Medulla oblongata (tissue), 1 donor: Measurements from ENCODE around the gene MNAT1.
"Not testable (repeated sequence)": the region's sequence is repeated elsewhere in the genome, so short reads cannot be mapped to it uniquely, and the experiment has no call there.

Source experiments
- DNase-seq: peaks from one replicate; pipeline ENCODE4 v3.0.0-alpha.2; 2015; ENCODE audit errors: extremely low spot score

The MNAT1 gene

DNA sequence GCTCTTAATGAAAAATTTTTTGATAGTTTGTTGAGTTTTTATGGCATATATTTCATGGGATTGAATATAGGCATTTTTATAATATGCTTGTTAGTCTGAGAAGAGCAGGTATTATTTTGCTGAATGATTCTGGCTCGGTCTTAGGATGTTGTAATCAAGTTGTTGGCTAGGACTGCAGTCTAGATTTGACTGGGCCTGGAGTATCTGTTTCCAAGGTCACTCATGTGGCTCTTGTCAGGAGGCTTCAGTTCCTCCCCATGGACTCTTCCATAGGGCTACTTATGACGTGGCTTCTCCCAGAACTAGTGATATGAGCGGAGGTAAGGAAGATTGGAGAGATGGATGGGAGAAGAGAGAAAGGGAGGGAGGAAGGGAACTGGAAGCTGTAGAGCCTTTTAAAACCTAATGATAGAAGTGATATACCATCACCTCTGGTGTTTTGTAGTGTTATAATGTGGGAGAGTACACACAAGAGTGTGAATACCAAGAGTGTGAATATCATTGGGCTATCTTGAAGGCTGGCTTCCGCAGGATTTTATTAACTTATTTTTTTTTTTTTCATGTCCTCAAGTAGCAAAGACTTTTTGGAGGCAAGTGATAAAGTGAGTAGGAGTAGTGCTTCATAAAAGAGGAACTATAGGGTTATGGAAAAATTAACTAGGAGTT is 4.4 kb downstream of the MNAT1 start:
- no peak for DNase-seq

GRCh38 chr14:60744566-60744965 is 10.0 kb downstream of the MNAT1 start:
- no peak for DNase-seq

DNA sequence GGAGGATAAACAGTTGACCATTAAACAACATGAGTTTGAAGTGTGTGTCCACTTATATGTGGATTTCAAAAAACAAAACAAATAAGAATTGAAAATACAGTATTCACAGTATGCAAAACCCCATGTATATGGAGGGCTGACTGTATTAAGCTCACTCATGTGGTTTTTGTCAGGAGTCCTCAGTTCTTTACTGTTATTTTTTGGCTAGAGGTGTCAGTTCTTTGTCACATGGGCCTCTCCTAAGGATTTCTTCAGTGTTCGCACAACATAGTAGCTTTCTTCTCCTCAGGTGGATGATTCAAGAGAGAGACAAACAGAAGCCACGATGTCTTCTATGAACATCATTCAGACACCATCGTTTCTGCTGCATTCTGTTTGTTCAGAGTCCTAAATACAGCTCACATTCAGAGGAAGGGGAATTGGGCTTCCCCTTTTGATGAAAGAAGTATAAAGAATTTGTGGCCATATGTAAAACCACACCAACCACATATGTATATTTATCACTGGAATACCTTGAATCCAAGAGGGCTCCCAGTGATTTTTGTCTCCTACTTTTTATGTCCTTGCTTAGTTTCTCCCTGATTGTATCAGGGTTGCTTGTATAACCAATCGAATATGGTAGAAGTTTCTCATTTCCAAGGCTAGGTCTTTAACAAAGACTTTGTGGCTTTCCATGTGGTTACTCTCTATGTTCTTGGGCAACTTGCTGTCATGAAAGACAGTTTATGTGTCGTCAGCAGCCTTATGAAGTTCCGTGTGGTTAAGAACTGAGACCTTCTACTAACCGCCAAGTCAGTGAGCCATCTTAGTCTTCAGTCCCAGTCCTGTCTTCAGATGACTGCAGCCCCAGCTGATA is 18.9 kb downstream of the MNAT1 start:
- DNase-seq: no peak

DNA sequence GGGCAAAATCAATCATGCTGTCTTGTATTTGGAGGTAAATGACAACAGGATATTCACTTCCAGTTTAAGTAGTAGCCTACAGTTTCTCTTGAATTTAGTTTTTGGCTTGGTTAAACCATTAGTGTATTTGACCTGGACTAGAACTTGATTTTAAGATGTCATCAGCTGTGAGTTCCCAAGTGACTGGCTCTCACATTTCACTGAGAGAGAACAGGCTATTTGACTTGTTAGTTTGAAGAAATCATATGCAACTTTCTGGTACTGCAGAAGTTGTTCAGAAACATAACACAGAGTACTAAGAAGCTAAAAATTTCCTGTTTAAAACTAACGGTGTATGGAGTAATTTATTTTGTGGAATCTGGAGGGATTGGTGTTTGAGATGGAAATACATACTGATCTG is 22.3 kb downstream of the MNAT1 start:
- DNase-seq: no peak

DNA sequence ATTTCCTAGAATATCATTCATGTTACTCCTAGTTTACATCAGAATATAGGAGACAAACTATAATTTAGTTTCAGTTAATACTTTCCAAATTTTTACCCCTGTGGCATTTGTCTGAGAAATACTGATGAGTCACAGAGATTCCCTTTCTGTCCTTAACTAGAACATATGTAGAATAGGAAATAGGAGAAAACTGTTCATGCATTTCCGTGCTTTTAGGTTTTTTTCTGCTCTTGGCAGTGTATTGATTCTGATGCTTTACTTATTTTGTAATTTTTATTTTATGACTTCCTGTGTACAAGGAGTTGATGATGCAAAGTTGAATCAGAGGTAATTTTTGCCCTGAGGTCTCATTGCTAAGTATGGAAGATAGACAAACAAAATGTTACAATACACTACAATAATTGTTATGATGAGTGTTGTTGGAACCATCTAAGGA is 23.0 kb downstream of the MNAT1 start:
- DNase-seq: no peak

GRCh38 chr14:60758885-60759284 is 24.3 kb downstream of the MNAT1 start:
- DNase-seq: no peak

- no peak for DNase-seq
Observed at GRCh38 chr14:60760209-60760608, 25.6 kb downstream of the MNAT1 start.

DNA sequence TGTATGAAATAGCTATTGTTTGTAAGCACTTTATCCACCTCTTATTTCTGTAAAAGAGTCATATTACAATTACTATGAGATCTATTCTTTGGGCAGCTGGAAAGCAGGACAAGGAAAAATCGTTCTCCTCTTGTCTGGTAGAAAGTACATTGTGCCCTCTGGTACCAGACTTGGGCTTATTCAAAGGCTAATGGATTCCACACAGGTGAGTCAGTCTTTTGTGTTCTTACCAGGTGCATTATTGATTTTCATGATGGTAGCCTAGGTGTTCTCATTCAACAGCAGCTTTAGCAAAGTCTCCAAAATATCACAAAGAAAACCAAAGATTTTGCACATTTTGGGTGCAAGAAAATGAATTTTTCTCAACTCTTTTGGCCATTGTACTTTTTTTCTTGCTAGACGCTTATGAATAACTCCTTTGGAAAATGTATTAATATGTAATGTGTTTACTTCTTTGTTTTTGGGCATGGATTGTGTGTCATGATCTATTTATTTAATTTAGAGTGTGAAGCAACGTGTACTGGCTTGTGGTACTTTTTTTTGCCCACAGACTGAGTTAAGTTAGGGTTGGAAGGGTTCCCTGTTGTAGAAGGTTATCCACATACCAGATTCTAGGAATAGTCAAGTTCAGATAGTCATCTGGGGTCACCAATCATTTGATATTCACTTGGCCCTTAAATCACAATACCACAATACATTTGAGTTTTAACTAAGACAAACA is 26.2 kb downstream of the MNAT1 start:
- no peak for DNase-seq

- no peak for DNase-seq
Observed at GRCh38 chr14:60768602-60769001, 34.0 kb downstream of the MNAT1 start.

- no peak for DNase-seq
Observed at GRCh38 chr14:60771117-60771516, 36.6 kb downstream of the MNAT1 start.

DNA sequence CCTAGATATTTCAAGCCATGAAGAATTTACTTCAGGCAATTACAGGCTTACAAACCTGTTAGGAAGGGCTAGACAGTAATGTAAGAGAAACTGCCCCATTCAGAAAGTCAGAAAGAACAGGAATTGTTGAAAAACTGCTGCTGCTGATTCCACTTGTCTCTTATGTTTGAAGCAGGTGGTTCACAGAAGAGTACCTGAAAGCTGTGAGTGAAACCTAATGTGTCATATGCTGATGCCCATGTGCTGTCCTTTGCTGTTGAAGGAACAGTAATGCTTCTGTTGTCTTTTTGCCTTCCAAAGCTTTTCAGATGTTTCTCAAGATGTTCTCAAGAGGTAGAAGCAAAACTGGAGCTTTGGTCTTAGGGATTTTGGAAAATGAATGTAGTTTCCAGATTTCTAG is 39.0 kb downstream of the MNAT1 start:
- no peak for DNase-seq

DNA sequence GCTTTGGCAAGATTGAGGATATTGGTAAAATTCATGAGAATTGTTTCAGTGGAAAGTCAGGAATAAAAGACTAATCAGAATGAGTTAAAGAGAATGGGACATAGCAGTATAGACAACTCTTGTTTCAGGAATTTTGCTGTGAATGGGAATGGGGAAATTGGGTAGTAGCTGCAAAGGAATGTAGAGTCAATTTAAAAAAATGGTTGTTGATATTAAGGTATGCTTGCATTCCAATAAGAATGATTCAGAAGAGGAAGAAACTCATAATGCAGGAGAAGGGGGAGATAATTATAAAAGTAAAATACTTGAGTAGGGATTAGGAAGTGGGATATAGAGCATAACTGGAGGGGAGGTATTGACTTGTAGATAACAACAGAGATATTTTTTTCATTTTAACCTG is 40.7 kb downstream of the MNAT1 start:
- no peak for DNase-seq

- DNase-seq: no peak
Observed at GRCh38 chr14:60777856-60778578, 43.5 kb downstream of the MNAT1 start.

DNA sequence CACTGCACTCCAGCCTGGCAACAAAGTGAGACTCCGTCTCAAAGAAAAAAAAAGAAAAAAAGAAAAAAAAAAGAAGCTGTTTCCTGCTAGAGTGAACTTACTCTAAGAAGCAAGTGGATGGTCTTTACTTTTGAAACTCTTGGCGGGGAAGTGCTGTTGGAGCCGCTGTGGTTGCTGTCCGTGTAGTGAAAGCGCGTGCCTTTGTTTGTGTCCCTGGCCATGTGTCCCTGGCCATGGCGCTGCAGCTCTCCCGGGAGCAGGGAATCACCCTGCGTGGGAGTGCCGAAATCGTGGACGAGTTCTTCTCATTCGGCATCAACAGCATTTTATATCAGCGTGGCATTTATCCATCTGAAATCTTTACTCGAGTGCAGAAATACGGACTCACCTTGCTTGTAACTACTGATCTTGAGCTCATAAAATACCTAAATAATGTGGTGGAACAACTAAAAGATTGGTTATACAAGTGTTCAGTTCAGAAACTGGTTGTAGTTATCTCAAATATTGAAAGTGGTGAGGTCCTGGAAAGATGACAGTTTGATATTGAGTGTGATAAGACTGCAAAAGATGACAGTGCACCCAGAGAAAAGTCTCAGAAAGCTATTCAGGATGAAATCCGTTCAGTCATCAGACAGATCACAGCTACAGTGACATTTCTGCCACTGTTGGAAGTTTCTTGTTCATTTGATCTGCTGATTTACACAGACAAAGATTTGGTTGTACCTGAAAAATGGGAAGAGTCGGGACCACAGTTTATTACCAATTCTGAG is 45.4 kb downstream of the MNAT1 start:
- not testable (repeated sequence) for DNase-seq

DNA sequence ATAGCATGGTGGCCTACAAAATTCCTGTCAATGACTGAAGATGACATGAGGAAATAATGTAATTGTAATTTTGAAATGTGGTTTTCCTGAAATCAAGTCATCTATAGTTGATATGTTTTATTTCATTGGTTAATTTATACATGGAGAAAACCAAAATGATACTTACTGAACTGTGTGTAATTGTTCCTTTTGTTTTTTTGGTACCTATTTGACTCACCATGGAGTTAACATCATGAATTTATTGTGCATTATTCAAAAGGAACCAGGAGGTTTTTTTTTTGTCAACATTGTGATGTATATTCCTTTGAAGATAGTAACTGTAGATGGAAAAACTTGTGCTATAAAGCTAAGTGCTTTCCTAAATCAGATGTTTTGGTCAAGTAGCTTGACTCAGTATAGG is 46.0 kb downstream of the MNAT1 start:
- DNase-seq: not testable (repeated sequence)

DNA sequence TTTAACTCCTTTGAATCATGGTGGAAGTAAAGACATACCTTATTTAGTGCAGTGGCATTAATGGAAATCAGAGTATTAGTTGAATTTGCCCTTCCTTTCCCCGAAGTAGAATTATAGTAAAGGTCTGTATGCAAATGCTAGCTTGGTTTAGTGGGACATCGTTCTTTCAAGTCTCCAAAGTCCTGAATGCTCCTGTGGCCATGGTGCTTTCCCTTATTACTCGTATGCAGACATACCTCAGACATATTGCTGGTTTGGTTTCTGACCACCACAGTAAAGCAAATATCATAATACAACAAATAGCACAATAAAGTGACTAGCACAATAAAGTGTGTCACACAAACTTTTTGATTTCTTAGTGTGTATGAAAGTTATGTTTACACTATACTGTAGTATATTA is 52.3 kb downstream of the MNAT1 start:
- DNase-seq: no peak

GRCh38 chr14:60789656-60790055 is 55.1 kb downstream of the MNAT1 start:
- no peak for DNase-seq

- DNase-seq: no peak
Observed at GRCh38 chr14:60790850-60791249, 56.3 kb downstream of the MNAT1 start.

- no peak for DNase-seq
Observed at GRCh38 chr14:60796434-60796833, 61.9 kb downstream of the MNAT1 start.

- no peak for DNase-seq
Observed at GRCh38 chr14:60800409-60800808, 65.8 kb downstream of the MNAT1 start.

DNA sequence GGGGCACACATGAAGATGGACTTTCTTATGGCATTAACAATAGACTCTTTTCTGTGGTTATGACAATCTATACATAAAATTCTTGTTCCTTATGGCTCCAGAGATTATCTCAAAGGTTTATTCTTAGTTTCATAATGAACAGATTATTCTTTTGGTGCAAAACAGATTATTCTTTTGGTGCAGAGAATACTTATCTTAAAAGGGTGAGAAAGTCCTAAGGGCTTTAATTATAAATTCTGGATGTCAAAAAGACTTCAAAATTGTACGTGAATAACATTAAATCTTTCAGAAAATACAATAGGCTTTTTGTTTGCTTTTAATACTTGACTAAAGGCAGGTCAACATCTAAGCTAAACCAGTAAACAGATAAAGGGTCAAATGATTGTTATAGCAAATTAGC is 69.3 kb downstream of the MNAT1 start:
- DNase-seq: no peak
